AG10803 (cell line): ENCODE results near the gene ENPP5.

Experiments used
- DNase-seq: peaks from one replicate; pipeline ENCODE4 v3.0.0; 2010; ENCODE audit warnings: low read depth
- H3K4me3 ChIP-seq: 2 replicates; pipeline ENCODE4 v1.5.1; 2011; ENCODE audit warnings: mild to moderate bottlenecking, low read length, control low read depth
- CTCF ChIP-seq: conservative IDR thresholded peaks from 2 replicates; pipeline ENCODE4 v1.5.1; 2011; ENCODE audit warnings: mild to moderate bottlenecking, low read length, control low read depth, inconsistent platforms

The ENPP5 gene

GRCh38 chr6:46215213-46215612 is 44.4 kb upstream of the ENPP5 start:
- no peak for TF ChIP-seq CTCF
- no peak for DNase-seq
- H3K4me3 ChIP-seq, result no peak overlapping the region

GRCh38 chr6:46211917-46212316 is 41.1 kb upstream of the ENPP5 start:
- no peak for TF ChIP-seq CTCF
- DNase-seq, result no peak
- no peak overlapping the region for H3K4me3 ChIP-seq

DNA sequence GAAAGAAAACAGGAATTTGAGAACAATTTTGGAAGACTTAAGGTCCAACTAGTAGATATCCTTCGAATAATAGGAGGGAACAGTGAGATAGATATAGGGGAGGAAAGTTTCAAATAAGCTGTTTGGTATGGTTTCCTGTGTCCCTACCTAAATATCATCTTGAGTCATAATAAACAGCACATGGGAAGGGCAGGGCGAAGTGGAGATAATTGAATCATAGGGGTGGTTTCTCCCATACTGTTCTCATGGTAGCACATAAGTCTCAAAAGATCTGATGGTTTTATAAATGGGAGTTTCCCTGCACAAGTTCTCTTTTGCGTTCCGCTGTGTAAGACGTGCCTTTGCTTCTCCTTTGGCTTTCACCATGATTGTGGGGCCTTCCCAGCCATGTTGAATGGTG is 39.5 kb upstream of the ENPP5 start:
- DNase-seq, result no peak
- no peak for TF ChIP-seq CTCF
- no peak overlapping the region for H3K4me3 ChIP-seq

DNA sequence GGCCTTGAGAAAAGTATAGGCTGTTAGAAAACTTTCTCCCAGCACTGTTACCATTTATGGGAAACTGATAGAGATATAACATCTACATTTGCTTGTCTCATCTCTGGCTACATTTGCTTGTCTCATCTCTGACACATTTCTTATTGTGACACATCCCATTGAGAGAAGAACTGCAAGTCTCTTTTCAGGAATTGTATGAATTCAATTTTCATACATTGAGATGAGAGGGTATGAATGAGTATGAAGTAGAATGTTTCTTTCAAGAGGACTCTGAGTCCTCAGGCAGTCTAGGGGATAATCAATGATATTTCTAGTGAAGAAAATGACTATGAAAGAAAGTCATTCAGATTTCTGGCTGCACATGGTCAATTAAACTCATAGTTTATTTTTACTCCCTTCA is 37.5 kb upstream of the ENPP5 start:
- no peak for DNase-seq
- no peak overlapping the region for H3K4me3 ChIP-seq
- no peak for TF ChIP-seq CTCF

DNA sequence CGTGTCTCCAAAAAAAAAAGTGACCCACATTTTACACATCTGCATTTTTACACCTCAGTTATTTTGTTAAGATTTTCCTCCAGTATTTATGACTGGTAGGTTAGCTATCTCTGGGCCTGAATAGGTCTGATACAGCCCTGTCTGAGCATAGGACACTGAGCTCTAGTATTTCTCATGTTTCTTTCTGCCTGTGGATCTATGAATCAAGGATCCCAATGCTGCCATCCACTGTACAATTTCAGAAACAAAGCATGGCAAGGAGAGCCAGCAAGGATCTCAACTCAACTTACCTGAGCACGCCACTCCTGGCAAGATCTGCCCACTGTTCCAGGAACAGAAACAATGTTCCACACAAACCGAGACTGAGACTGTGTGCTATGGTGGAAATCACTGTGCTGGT is 36.4 kb upstream of the ENPP5 start:
- no peak overlapping the region for H3K4me3 ChIP-seq
- no peak for DNase-seq

DNA sequence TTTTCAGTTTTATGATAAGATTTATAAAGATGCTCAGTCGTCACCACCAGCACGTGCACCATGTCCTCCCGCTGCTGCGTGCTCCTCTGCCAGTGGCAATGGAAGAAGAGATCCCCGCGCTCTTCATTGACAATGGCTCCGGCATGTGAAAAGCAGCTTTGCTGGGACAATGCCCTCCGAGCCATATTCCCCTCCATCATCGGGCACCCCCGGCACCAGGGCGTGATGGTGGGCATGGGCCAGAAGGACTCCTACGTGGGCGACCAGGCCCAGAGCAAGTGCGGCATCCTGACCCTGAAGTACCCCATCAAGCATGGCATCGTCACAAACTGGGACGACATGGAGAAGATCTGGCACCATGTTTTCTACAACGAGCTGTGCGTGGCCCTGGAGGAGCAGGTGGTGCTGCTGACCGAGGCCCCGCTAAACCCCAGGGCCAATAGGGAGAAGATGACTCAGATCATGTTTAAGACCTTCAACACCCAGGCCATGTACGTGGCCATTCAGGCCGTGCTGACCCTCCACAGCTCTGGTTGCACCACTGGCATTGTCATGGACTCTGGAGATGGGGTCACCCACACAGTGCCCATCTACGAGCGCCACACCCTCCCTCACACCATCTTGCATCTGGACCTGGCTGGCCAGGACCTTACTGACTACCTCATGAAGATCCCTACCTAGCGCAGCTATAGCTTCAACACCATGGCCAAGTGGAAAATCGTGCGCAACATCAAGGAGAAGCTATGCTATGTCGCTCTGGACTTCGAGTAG is 34.3 kb upstream of the ENPP5 start:
- no peak for TF ChIP-seq CTCF
- H3K4me3 ChIP-seq, result no peak overlapping the region

More for the DNA sequence above, 36.4 kb upstream of the ENPP5 start:
- no peak for TF ChIP-seq CTCF

DNA sequence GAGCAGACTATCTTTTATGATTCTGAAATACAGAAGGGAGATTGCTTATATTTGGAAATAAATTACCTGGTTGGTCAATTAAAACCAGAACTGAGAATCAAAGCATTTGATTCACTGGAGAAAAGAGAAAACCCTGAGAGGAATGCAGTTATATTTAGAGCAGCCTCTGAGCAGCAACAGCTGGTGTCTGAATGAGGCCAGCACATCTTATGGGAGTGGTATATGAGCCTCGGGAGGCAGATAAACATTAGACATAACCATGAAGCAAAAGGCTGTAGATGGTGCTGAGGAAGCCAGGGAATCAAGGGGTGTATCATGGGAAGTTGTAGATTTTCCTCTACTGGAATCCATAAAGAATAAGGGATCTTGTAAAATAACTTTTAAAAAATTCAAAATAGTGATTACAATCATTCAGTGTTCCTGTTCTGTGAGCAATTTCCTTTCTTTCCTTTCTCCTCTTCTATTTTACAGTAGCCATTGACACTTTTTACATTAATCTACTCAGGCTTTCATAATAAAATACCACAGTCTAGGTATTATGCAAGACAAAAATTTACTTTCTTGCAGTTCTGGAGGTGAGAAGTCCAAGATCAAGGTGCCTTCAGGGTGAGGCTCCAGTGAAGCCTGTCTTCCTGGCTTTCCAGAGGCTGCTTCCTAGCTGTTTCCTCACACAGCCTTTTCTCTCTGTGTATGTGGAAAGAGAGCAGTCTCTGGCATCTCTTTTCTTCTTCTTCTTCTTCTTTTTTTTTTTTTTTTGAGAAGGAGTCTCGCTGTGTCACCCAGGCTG is 32.8 kb upstream of the ENPP5 start:
- no peak overlapping the region for H3K4me3 ChIP-seq
- TF ChIP-seq CTCF, result no peak
- no peak for DNase-seq

More for the DNA sequence above, 34.3 kb upstream of the ENPP5 start:
- DNase-seq, result no peak
